HFF-Myc (cell line): ENCODE measurements around the gene C5orf46.

Experiments used
- DNase-seq: peaks from one replicate; pipeline ENCODE4 v3.0.0-alpha.2; 2011; ENCODE audit warnings: low read depth; ENCODE audit errors: extremely low read depth
- H3K4me3 ChIP-seq: replicated peaks from 2 replicates; pipeline ENCODE4 v1.5.1; 2011; ENCODE audit warnings: low read depth, mild to moderate bottlenecking, control low read depth, low read length
- TF ChIP-seq, protein P1 (sequence below): IDR thresholded peaks from 2 replicates; pipeline ENCODE4 v1.5.1; 2012; ENCODE audit warnings: mild to moderate bottlenecking, low read depth, low read length, control low read depth; ENCODE audit errors: missing control alignments

Gene C5orf46

DNA sequence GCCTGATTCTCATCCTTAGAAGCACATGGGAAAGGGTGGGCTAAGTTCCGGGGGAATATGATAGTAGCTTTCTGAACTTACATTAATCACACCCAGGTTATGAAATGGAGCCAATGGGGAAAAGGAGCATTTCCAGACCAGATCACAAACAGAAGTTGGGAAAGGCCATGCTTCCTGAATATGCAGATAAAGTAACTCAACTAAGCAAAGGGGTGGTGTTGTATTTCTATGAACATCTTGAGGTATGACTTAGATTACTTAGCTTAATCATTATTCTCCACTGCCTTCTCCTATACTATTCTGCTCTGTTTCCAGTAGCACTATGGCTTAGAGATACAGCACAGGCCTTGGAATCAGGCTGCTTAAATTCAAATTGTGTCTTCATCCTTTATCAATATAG lies 10.5 kb downstream of the C5orf46 start:
- no peak overlapping the region for H3K4me3 ChIP-seq
- no peak for DNase-seq
- TF ChIP-seq, protein P1, sequence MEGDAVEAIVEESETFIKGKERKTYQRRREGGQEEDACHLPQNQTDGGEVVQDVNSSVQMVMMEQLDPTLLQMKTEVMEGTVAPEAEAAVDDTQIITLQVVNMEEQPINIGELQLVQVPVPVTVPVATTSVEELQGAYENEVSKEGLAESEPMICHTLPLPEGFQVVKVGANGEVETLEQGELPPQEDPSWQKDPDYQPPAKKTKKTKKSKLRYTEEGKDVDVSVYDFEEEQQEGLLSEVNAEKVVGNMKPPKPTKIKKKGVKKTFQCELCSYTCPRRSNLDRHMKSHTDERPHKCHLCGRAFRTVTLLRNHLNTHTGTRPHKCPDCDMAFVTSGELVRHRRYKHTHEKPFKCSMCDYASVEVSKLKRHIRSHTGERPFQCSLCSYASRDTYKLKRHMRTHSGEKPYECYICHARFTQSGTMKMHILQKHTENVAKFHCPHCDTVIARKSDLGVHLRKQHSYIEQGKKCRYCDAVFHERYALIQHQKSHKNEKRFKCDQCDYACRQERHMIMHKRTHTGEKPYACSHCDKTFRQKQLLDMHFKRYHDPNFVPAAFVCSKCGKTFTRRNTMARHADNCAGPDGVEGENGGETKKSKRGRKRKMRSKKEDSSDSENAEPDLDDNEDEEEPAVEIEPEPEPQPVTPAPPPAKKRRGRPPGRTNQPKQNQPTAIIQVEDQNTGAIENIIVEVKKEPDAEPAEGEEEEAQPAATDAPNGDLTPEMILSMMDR, result no peak

DNA sequence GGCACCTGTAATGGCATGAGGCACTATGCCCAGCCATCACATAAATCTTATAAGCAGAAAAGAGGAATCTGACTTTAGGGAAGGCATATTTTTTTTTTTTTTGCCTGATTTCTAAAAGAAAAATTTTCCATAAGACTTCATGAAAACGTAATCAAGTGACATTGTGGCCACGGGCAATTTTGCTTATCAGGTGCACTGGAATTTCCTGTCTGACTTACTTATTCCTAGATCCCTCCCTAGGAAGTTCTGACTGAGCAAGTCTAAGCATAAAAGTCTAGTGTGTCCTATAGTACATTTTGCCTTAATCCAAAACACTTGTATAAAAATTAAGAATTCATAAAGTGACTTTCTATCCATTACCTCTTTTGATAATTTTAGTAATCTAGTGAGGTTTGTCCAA lies 12.5 kb downstream of the C5orf46 start:
- no peak overlapping the region for H3K4me3 ChIP-seq
- TF ChIP-seq, protein P1, result no peak
- no peak for DNase-seq

DNA sequence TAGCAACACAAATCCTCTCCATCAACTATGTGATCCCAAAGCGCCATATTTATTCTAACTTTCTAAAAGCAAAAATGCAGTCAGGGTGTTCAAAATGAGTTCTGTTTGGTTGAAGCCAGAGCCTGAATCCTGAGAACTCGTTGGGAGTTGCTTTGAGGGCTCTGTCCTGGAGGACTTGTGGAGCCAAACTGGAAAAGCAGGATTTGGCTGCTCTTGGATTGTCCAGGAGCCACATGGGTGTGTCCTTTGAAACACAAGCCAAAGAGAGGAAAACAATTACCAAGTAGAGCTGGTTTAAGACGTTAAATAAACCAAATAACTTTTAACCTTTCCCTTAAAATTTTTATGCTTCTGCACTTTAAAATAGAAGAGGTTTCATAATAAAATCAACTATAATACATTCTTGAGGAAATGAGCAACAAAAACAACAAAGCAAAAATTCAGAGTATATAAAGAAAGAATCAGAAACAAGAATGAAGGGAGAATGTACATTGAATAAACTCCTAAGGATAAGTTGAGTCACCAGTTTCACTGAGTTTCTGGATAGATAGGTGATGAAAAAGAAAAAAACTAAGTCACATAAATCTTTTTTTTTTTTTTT lies 13.5 kb downstream of the C5orf46 start:
- TF ChIP-seq, protein P1, result no peak
- H3K4me3 ChIP-seq, result no peak overlapping the region
- DNase-seq, result no peak

DNA sequence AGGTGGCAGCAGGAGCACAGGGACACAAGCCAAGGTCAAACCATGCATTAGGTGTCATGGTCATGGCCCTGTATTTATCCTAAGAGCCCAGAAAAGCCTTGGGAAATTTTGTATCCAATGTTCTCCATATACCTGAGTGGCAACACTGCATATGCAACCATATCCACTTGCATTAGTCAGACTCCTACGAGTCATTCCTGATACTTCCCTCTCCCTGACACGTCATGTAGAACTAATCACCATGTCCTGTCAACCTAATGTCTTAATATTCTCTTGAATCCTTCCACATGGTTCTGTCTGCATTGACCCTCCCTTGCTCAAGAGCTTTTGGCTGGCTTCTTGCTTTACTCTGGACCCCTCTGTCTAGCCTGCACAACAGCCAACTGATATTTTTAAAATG lies 18.4 kb downstream of the C5orf46 start:
- H3K4me3 ChIP-seq, result no peak overlapping the region
- DNase-seq, result no peak
- TF ChIP-seq, protein P1, result no peak

DNA sequence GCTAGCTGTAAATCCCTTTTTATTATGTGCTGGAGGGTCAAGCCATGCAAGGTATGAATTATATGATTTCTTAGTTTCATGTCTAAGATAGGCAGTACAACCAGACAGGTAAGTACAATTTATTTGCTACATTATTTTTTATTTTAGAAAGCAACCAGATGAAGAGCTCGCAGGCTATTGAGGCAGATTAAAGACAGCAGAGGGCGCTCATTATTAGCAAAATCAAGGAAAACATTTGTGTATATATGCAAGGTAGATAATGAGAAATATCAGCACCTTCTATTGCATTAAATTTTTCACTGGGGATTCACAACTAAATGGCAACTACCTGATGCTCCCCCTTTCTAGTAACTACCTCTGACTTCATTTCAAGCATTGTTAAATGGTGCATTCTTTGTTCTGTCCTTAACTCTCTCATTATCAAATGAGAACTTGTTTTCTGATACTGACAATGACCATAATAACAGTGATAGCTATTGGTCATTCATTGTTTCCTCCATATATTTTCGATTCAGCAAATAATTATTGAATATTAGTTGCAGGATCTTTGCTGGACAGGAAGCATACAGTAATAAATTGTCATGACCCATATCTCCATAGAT lies 19.2 kb downstream of the C5orf46 start:
- H3K4me3 ChIP-seq, result no peak overlapping the region
- no peak for DNase-seq
- TF ChIP-seq, protein P1, result peak; percentile 38

DNA sequence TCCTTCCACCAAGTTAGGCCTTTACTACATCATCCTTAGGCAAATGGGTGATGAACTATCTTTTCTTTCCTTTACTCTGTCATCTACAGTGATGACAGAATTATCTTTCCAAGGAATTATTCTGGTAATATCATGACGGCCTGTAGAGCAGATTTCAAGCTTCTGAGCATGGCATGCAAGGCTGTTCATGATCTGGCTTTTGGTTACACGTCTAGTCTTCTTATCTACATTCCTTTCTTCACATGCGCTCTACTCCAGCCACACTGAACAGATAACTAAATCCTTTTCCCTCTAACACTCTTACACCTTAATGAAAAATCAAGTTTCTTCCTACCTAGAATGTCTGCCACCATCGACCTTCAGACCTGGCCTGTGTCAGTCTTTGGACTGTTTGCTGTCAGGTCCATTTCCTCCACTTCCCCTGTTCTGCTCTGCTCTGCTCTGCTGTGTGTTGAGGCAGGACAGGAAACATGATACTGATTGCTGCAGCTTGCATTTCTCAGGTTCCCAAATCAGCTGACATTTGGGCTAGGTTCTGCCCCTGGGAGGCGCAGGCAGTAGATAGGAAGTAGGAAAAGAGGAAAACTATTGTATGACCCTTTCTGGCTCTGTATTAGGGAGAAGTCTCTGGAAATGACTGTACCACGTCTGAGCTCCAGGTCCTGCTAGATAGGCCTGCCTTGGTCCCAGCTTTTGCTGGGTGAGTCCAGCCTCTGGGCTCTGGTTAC lies 23.6 kb downstream of the C5orf46 start:
- TF ChIP-seq, protein P1, result no peak
- DNase-seq, result no peak
- H3K4me3 ChIP-seq, result no peak overlapping the region
